Upper lobe of right lung (tissue), 1 donor: ENCODE data around the gene PPM1F. TPM values are rescaled to one million over a fixed set of nuclear protein-coding genes. Genes with fewer than 3 reads are reported as not detected.

Source experiments
- ATAC-seq: fragments of 200-7000 bp; cut with Tn5 transposase; one replicate; pipeline ENCODE4 v1.9.1; 2020; ENCODE audit warnings: mild to moderate bottlenecking, moderate library complexity
- DNase-seq: peaks from one replicate; pipeline ENCODE4 v3.0.0-alpha.2; 2020
- H3K27ac ChIP-seq: fragments of 200-600 bp; one replicate; pipeline ENCODE4 v1.8.0; 2022
- H3K27me3 ChIP-seq: fragments of 200-600 bp; one replicate; pipeline ENCODE4 v1.8.0; 2022; ENCODE audit warnings: mild to moderate bottlenecking
- H3K36me3 ChIP-seq: fragments of 200-600 bp; one replicate; pipeline ENCODE4 v1.8.0; 2022
- H3K4me1 ChIP-seq: fragments of 200-600 bp; one replicate; pipeline ENCODE4 v1.8.0; 2022
- H3K4me3 ChIP-seq: fragments of 200-600 bp; one replicate; pipeline ENCODE4 v1.8.0; 2022; ENCODE audit warnings: mild to moderate bottlenecking
- H3K9me3 ChIP-seq: fragments of 200-600 bp; one replicate; pipeline ENCODE4 v1.8.0; 2022
- CTCF ChIP-seq: fragments of 200-600 bp; IDR thresholded peaks from one replicate; pipeline ENCODE4 v1.8.0; 2022; ENCODE audit warnings: antibody characterized with exemption
- intact Hi-C: fragments of 100-400 bp; cut with DNase I; formaldehyde crosslinking; loops from one replicate; pipeline ENCODE4 v1.11.0; 2022
- total RNA-seq: library from RNA; stranded (reverse); fragmentation: NEBNext Ultra II Directional; extraction: Animal tissue kit (Norgen Biotek cat#: 25700); gene quantifications from one replicate; pipeline ENCODE4 v1.2.1, GENCODE V29; 2021
- donor health status: DM: no; HTN: yes; CAD: no; lungs with severe emphysema.

The PPM1F gene
- total RNA-seq, 1 donor from 2014 or later: 51.2 TPM

DNA sequence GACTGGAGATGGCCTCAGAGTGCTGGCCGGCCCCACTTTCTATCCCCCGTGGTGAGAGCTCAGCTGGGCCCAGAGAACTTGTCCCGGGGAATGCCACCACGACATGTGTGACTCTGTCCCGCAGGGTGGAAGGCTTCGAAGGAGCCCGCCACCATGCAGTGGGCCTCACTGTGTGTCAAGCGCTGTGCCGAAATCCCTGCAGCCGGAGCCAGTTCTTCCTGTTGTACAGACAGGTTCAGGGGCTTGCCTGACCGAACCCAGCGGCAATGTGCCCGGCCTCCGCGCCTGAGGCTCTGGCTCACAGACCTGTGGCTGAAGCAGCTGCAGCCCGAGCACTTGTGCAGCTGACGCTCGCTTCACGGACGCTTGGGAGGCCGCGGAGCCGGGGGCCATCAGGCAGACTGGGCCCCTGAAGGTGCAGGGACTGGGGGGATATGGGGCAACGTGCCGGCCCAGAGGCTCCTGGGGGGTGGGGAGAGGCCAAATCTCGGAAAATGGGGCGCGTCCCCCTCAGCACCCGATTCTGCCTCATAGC, 650 bp downstream of the PPM1F start:
- ATAC-seq: peak; percentile 54
- intact Hi-C loops: no loop called here
- H3K4me1 ChIP-seq: peaks cover 35% of the 10 kb centered on the region
- no peak for TF ChIP-seq CTCF
- no peaks in the 10 kb centered on the region for H3K36me3 ChIP-seq
- peak; percentile 78 for DNase-seq
- H3K9me3 ChIP-seq: no peaks in the 10 kb centered on the region
- peak overlapping the region; percentile 67 for H3K4me3 ChIP-seq
- peak overlapping the region; percentile 74 for H3K27ac ChIP-seq
- H3K27me3 ChIP-seq: no peaks in the 10 kb centered on the region

- Histone ChIP-seq H3K9me3 (no peaks in the 10 kb centered on the region), H3K4me1 (peaks cover 43% of the 10 kb centered on the region), H3K27me3 (no peaks in the 10 kb centered on the region), H3K4me3 (peak overlapping the region; percentile 67), H3K27ac (peak overlapping the region; percentile 74), H3K36me3 (peaks cover 2% of the 10 kb centered on the region)
- intact Hi-C loops: no loop called here
- TF ChIP-seq CTCF: no peak
- DNase-seq: no peak
- ATAC-seq: no peak
These were observed 1.6 kb downstream of the PPM1F start for GRCh38 chr22:21951062-21951461.

- Histone ChIP-seq H3K36me3 (peaks cover 13% of the 10 kb centered on the region), H3K4me3 (no peak overlapping the region), H3K4me1 (peaks cover 53% of the 10 kb centered on the region), H3K27me3 (no peaks in the 10 kb centered on the region), H3K9me3 (no peaks in the 10 kb centered on the region), H3K27ac (peak overlapping the region; percentile 78)
- intact Hi-C loops: no loop called here
- TF ChIP-seq CTCF: no peak
- DNase-seq: no peak
- no peak for ATAC-seq
These were observed 2.7 kb downstream of the PPM1F start for GRCh38 chr22:21949948-21950347.

DNA sequence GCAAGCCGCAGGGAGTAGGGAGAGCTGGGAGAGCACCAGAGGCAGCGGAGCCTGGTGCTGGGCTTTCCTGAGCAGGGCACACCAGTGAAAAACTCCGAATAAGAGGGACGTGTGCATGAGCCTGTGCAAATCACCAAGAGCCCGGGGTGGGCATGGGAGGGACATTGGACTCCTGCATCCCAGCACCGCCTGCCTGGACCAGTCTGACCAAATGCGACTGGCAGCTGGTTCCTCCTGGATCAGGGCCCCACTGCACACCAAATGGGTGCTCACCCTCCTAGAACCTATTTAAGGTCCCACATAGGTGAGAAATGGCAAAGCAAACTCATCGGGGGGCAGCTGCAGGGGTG, 3.1 kb downstream of the PPM1F start:
- H3K4me1 ChIP-seq: peaks cover 57% of the 10 kb centered on the region
- DNase-seq (no peak), ATAC-seq (no peak)
- intact Hi-C loops: no loop called here
- no peak overlapping the region for H3K4me3 ChIP-seq
- no peaks in the 10 kb centered on the region for H3K9me3 ChIP-seq
- TF ChIP-seq CTCF: no peak
- peak overlapping the region; percentile 78 for H3K27ac ChIP-seq
- no peaks in the 10 kb centered on the region for H3K27me3 ChIP-seq
- peaks cover 17% of the 10 kb centered on the region for H3K36me3 ChIP-seq

DNA sequence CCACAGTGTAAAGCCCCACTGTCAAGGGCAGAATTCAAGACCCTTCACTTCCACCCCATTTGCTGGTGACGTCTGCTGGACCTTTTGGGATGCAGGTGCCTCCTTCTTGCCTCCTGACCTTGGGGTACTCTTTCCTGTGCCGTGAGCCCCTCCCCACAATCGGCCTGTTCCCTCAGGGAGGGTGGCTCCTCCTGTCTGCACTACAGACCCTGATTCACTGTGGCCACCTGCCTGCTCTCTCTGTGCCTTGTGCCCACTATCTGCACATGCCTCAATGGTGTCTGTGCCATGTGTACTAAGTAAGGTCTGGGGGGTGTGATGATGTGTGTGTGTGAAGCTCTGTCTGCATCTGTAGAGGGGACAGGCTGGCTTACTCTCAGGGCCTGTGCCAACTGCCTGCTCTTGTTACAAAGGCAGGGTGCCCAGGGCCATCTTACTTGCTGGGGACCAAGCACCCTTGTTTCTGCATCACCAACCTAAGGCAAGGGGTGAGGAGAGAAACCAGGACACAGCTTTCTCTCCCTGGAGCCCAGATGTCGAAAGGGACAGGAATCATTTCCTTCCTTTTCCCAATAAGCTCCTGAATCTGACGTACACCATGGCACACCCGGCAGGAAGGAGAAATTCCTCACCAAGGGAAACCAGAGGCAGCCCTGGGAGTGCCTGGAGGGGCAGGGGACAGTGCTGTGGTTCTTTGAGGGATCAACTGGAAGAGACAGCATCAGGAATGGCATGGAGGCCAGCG, 3.7 kb downstream of the PPM1F start:
- Histone ChIP-seq H3K27me3 (no peaks in the 10 kb centered on the region), H3K9me3 (no peaks in the 10 kb centered on the region), H3K36me3 (peaks cover 22% of the 10 kb centered on the region), H3K4me1 (peaks cover 61% of the 10 kb centered on the region), H3K4me3 (no peak overlapping the region), H3K27ac (peak overlapping the region; percentile 78)
- DNase-seq (no peak), ATAC-seq (no peak)
- intact Hi-C loops: no loop called here
- no peak for TF ChIP-seq CTCF
